Ovary (tissue), 9 donors: ENCODE results near the gene UBE2H. TPM values are rescaled to one million over a fixed set of nuclear protein-coding genes. Genes with fewer than 3 reads are reported as not detected.
"Not testable (repeated sequence)": the region's sequence is repeated elsewhere in the genome, so short reads cannot be mapped to it uniquely, and the experiment has no call there.

Experiments used
- DNase-seq, 5 donors: peaks; one replicate each; pipeline ENCODE4 v3.0.0-alpha.2; 2019 to 2020
- H3K27ac ChIP-seq, 2 donors: fragments of 200-600 bp; one replicate each; pipeline versions ENCODE4 v1.5.1 to v1.8.0; 2019 to 2022
- H3K27me3 ChIP-seq: fragments of 200-600 bp; one replicate; pipeline ENCODE4 v1.8.0; 2022
- H3K36me3 ChIP-seq: fragments of 200-600 bp; sonication (generic); one replicate; pipeline ENCODE4 v1.5.1; 2019
- H3K4me1 ChIP-seq: one replicate; pipeline ENCODE4 v1.8.1; 2013; ENCODE audit warnings: mild to moderate bottlenecking, moderate library complexity; ENCODE audit not compliant: insufficient read depth
- H3K4me3 ChIP-seq: fragments of 200-600 bp; sonication (generic); one replicate; pipeline ENCODE4 v1.5.1; 2017
- H3K9me3 ChIP-seq, 2 donors: fragments of 200-600 bp in 1 of 2; sonication (generic) in 1 of 2; one replicate each; pipeline versions ENCODE4 v1.5.1 to v1.8.1; 2013 to 2019; ENCODE audit warnings: mild to moderate bottlenecking in 1 of 2, moderate library complexity in 1 of 2
- EP300 ChIP-seq: sonication (generic); formaldehyde crosslinking; IDR thresholded peaks from one replicate; pipeline ENCODE4 v1.6.1; 2017; ENCODE audit warnings: antibody characterized with exemption
- POLR2A ChIP-seq: fragments of 450-650 bp; IDR thresholded peaks from one replicate; pipeline ENCODE4 v1.6.1; 2017; ENCODE audit warnings: antibody characterized with exemption, mild to moderate bottlenecking, moderate library complexity
- WGBS, 3 donors: extraction: QIAGEN DNeasy Blood & Tissue Kit in 1 of 3; methylation state at CpG; one replicate each; pipeline versions ENCODE4 v1.1.5 to v1.1.7; 2013 to 2017; 5-methylcytosine and 5-hydroxymethylcytosine counted together
- intact Hi-C, 4 donors: fragments of 100-400 bp; cut with DNase I; formaldehyde crosslinking; loops; one replicate each; pipeline versions ENCODE4 v1.11.0 to v1.15.1; 2022 to 2023
- polyA plus RNA-seq, 2 donors: library from polyadenylated mRNA; stranded (reverse); fragments of 200-250 nt in 1 of 2; fragments of 350-450 nt in 1 of 2; fragmentation: Illumina TruSeq in 1 of 2; extraction: RNeasy Lipid Tissue Mini Kit (QIAGEN cat#74804) in 1 of 2; gene quantifications; one replicate each; pipeline ENCODE4 v1.2.3, GENCODE V29; 2013 to 2014
- total RNA-seq, 7 donors: library from RNA; depleted of rRNA in 2 of 7; stranded (reverse); fragments of >200 nt in 2 of 7; fragmentation: NEBNext Ultra II Directional in 3 of 7; extraction: Animal tissue kit (Norgen Biotek cat#: 25700) in 3 of 7; gene quantifications; one replicate each; pipeline versions ENCODE4 v1.1.0 to v1.2.4, GENCODE V29; 2016 to 2023
- TF ChIP-seq, protein P1 (sequence below), 3 donors: fragments of 450-650 bp in 2 of 3; fragments of 200-600 bp in 1 of 3; IDR thresholded peaks; one replicate each; pipeline versions ENCODE4 v1.5.1 to v1.8.0; 2016 to 2022; ENCODE audit warnings: antibody characterized with exemption in 3 of 3, mild to moderate bottlenecking in 1 of 3
- donor health status: DM: no; HTN: no; CAD: no; lungs with moderate emphysema.
- donor health status: DM: no; HTN: no; CAD: no.
- donor health status: Bipolar disorder and iron deficiency.
- donor health status: DM: yes; HTN: yes; CAD: no.
- donor health status: DM: no; HTN: no; CAD: no.
- donor health status: DM: yes; HTN: yes; CAD: no.

Gene UBE2H
- total and polyA plus RNA-seq, 9 donors, result 38.1 to 149 (median 64.7) TPM

DNA sequence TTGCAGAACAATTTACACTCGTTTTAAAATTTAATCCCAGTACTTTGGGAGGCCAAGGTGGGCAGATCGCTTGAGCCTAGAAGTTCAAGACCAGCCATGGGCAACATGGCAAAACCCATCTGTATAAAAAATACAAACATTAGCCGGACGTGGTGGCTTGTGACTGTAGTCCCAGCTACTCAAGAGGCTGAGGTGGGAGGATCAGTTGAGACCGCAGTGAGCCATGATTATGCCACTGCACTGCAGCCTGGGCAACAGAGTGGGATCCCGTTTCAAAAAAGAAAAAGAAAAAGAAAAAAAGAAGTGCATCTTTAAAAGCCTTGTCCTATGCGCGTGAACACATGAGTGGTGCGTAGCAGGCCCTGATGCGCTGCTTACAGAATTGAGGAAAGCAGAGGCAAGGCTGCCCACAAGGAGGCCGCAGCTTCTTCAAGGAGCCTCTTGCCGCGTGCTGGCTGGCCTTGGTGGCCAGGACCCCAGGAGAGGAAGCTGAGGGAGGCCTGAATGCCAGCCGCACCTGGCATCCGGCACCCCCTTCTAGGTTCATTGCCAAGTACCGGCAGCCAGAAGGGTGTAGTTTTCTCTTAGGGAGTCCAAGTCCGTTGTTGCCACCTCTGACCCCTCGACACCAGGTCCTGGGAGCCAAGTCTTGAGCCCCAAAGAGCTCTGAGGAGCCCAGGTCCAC is 124.5 kb downstream of the UBE2H start:
- DNase-seq, result peak in 3 of 5 donors; percentile 32 to 50 (median 41)
- TF ChIP-seq EP300 (no peak), POLR2A (no peak)
- TF ChIP-seq, protein P1, sequence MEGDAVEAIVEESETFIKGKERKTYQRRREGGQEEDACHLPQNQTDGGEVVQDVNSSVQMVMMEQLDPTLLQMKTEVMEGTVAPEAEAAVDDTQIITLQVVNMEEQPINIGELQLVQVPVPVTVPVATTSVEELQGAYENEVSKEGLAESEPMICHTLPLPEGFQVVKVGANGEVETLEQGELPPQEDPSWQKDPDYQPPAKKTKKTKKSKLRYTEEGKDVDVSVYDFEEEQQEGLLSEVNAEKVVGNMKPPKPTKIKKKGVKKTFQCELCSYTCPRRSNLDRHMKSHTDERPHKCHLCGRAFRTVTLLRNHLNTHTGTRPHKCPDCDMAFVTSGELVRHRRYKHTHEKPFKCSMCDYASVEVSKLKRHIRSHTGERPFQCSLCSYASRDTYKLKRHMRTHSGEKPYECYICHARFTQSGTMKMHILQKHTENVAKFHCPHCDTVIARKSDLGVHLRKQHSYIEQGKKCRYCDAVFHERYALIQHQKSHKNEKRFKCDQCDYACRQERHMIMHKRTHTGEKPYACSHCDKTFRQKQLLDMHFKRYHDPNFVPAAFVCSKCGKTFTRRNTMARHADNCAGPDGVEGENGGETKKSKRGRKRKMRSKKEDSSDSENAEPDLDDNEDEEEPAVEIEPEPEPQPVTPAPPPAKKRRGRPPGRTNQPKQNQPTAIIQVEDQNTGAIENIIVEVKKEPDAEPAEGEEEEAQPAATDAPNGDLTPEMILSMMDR (IDR thresholded peaks at IDR 0.05), result no peak
- 87 to 91% (median 88%) methylated on average over 18 of the region's 18 CpGs for WGBS, 3 donors

DNA sequence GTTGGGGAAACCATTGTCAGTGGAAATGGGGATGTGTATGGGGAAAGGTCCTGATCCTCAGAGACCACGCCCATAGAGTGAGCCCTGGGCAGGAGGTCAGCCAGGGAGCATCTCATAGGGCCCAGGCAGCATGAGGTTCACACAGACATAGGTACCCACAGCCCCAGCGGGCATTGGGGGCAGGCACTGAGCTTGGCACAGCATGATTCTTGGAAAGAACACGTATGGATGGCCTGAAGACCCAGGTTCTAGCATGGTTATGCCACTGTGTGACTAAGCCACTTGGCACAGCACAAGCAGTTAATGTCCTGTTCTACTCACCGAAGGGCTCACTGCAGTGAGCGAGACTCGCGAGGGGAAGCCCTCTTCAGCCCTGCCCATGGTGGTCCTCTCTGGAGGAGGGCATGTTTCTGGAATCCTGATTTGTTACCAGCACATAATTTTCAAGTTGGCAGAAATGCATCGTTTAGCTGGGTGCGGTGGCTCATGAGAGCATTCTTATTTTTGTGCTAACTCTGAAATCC is 125.2 kb downstream of the UBE2H start:
- intact Hi-C loops, result loop anchor here in 2 of 4 donors (10.0 kb wide), 3 partner anchors 177 to 453 kb away; partner anchors contain the start of gene NRF1 (in 1 of the 2)
- no peaks in the 10 kb centered on the region for H3K9me3 ChIP-seq
- H3K27me3 ChIP-seq, result no peaks in the 10 kb centered on the region
- peaks cover 9% of the 10 kb centered on the region for H3K4me1 ChIP-seq
- 86 to 89% (median 89%) methylated on average over 9 of the region's 9 CpGs for WGBS, 3 donors
- H3K4me3 ChIP-seq, result no peak overlapping the region
- no peak for DNase-seq
- H3K27ac ChIP-seq, result no peak overlapping the region
- H3K36me3 ChIP-seq, result no peaks in the 10 kb centered on the region
- TF ChIP-seq EP300 (no peak), POLR2A (no peak)
- TF ChIP-seq, protein P1 (IDR thresholded peaks at IDR 0.05), result no peak

More for the DNA sequence above, 124.5 kb downstream of the UBE2H start:
- intact Hi-C loops, result loop anchor here in 2 of 4 donors (10.0 kb wide), 3 partner anchors 177 to 453 kb away; partner anchors contain the start of gene NRF1 (in 1 of the 2)
- Histone ChIP-seq H3K4me1 (peaks cover 9% of the 10 kb centered on the region), H3K4me3 (no peak overlapping the region), H3K9me3 (no peaks in the 10 kb centered on the region), H3K27me3 (no peaks in the 10 kb centered on the region), H3K36me3 (no peaks in the 10 kb centered on the region), H3K27ac (peak overlapping the region in 1 of 2 donors; percentile 79)

DNA sequence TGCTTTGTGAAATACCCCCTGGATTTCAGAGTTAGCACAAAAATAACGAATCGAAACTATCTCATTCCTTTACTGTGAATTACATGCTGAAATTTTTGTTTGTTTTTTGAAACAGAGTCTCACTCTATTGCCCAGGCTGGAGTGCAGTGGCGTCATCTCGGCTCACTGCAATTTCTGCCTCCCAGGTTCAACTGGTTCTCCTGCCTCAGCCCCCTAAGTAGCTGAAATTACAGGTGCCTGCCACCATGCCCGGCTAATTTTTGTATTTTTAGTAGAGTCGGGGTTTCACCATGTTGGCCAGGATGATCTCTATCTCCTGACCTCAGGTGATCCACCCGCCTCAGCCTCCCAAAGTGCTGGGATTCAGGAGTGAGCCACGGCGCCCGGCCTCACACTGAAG is 125.9 kb downstream of the UBE2H start:
- H3K4me3 ChIP-seq, H3K27ac ChIP-seq, DNase-seq, H3K9me3 ChIP-seq, H3K27me3 ChIP-seq, H3K36me3 ChIP-seq, H3K4me1 ChIP-seq: not testable (repeated sequence)
- intact Hi-C loops, result loop anchor here in 2 of 4 donors (10.0 kb wide), 3 partner anchors 178 to 452 kb away; partner anchors contain the start of gene NRF1 (in 1 of the 2)
- WGBS, 3 donors, result 78 to 83% (median 83%) methylated on average over 10 of the region's 10 CpGs

DNA sequence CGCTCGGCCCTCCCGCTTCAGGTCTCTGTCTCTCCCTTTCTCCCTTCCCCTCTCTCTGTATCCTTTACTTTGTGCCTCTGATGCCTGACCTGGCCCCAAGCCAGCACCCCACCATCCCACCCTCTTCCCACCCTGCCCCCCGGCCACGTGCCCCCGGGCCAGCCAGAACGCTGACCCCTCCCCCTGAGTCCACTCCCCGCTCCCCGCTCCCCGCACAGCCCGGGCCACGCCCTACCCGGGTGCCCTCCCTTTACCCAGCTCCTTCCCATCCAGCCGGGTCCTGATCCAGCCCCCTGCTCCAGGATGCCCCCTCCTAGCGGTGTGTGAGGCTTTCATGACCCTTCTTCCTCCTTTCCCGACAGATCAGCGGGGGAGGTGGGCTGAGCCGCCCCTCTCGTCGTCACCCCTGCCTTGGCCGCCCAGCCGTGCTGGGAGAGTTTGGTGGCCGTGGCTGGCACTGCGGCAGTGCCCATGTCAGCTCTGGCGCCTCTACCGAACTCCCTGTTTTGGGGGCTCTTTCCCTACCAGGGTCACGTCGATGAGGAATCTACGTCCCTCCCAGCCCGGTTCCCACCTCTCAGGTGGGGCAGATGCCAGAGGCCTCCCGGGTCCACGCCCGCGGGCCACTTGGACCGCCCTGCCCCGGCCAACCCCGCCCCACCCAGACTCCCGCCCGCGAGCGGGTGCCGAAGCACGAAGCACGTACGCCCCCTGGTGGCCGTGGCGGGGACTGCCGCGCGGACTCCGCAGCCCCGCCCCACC is 127.4 kb downstream of the UBE2H start:
- H3K9me3 ChIP-seq, result no peaks in the 10 kb centered on the region
- no peaks in the 10 kb centered on the region for H3K27me3 ChIP-seq
- no peaks in the 10 kb centered on the region for H3K36me3 ChIP-seq
- 0 to 1% (median 0%) methylated on average over 27 to 52 of the region's 52 CpGs for WGBS, 3 donors
- H3K4me1 ChIP-seq, result peaks cover 4% of the 10 kb centered on the region
- peak; percentile 85 to 94 (median 93) for DNase-seq
- intact Hi-C loops, result loop anchor here in 2 of 4 donors (2.0 to 10.0 kb wide), 4 partner anchors 179 to 451 kb away; partner anchors contain the start of gene NRF1 (in 1 of the 2)
- H3K4me3 ChIP-seq, result peak overlapping the region; percentile 66
- H3K27ac ChIP-seq, result no peak overlapping the region
- TF ChIP-seq EP300, result no peak
- TF ChIP-seq, protein P1 (IDR thresholded peaks at IDR 0.05), result peak; percentile 49 to 95 (median 52)
